Thyroid gland (tissue), 4 donors: ENCODE data around the gene IFT22. TPM values are rescaled to one million over a fixed set of nuclear protein-coding genes. Genes with fewer than 3 reads are reported as not detected.
"Not testable (repeated sequence)": the region's sequence is repeated elsewhere in the genome, so short reads cannot be mapped to it uniquely, and the experiment has no call there.

Experiments
- DNase-seq, 2 donors: peaks; one replicate each; pipeline ENCODE4 v3.0.0-alpha.2; 2019
- H3K27ac ChIP-seq, 3 donors: fragments of 200-600 bp; sonication (generic); 1 replicate in 2 of 3; 2 replicates in 1 of 3; pipeline ENCODE4 v1.5.1; 2016 to 2019; ENCODE audit warnings: mild to moderate bottlenecking in 1 of 3, moderate library complexity in 1 of 3
- H3K27me3 ChIP-seq: fragments of 200-600 bp; sonication (generic); one replicate; pipeline ENCODE4 v1.5.1; 2019
- H3K36me3 ChIP-seq, 2 donors: fragments of 200-600 bp; sonication (generic); one replicate each; pipeline ENCODE4 v1.5.1; 2016 to 2019
- H3K4me1 ChIP-seq, 2 donors: fragments of 200-600 bp; sonication (generic); one replicate each; pipeline ENCODE4 v1.5.1; 2017 to 2019
- H3K4me3 ChIP-seq, 3 donors: fragments of 200-600 bp; sonication (generic); replicated peaks in 1 of 3; 1 replicate in 2 of 3; 2 replicates in 1 of 3; pipeline ENCODE4 v1.5.1; 2016; ENCODE audit warnings: mild to moderate bottlenecking in 1 of 3
- H3K9me3 ChIP-seq: fragments of 200-600 bp; sonication (generic); one replicate; pipeline ENCODE4 v1.5.1; 2017
- POLR2A ChIP-seq, 2 donors: fragments of 450-650 bp; IDR thresholded peaks; one replicate each; pipeline ENCODE4 v1.6.1; 2017; ENCODE audit warnings: antibody characterized with exemption in 2 of 2, mild to moderate bottlenecking in 2 of 2, moderate library complexity in 1 of 2
- WGBS, 2 donors: methylation state at CpG; one replicate each; pipeline ENCODE4 v1.1.5; 2017; 5-methylcytosine and 5-hydroxymethylcytosine counted together
- intact Hi-C: fragments of 100-400 bp; cut with DNase I; formaldehyde crosslinking; loops from one replicate; pipeline ENCODE4 v1.15.1; 2023
- total RNA-seq, 4 donors: library from RNA; depleted of rRNA; stranded (reverse); fragments of >200 nt; gene quantifications; one replicate each; pipeline ENCODE4 v1.2.3, GENCODE V29; 2016
- TF ChIP-seq, protein P1 (sequence below), 6 experiments: fragments of 200-600 bp in 3 of 6; fragments of 450-650 bp in 3 of 6; sonication (generic) in 3 of 6; IDR thresholded peaks; one replicate each; pipeline ENCODE4 v1.5.1; 2016 to 2019; ENCODE audit warnings: antibody characterized with exemption in 6 of 6, mild to moderate bottlenecking in 2 of 6, inconsistent platforms in 1 of 6, moderate library complexity in 1 of 6

The IFT22 gene
- total RNA-seq, 4 donors from 2014 or later: 48.2 to 57.2 (median 55.4) TPM

DNA sequence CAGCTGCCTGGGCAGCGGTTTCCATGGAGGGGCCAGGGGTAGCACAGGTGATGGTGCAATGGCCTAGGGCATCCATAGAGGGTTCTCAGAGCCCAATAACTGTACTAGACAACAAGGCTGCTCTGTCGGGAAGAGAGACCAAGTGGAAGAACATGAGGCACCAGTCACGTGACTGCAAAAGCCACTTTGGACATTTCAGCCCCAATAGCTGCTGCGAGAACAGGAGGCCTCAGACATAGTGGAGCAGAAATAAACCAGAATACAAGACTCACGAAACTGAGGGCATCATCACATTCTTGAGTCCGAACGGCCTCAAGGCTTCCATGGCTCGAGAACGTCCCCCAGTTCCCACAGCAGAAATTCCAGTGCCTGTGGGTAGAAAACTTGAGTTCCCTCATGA is 44.5 kb downstream of the IFT22 start:
- no peak for TF ChIP-seq POLR2A (IDR thresholded peaks at IDR 0.05)
- TF ChIP-seq, protein P1, sequence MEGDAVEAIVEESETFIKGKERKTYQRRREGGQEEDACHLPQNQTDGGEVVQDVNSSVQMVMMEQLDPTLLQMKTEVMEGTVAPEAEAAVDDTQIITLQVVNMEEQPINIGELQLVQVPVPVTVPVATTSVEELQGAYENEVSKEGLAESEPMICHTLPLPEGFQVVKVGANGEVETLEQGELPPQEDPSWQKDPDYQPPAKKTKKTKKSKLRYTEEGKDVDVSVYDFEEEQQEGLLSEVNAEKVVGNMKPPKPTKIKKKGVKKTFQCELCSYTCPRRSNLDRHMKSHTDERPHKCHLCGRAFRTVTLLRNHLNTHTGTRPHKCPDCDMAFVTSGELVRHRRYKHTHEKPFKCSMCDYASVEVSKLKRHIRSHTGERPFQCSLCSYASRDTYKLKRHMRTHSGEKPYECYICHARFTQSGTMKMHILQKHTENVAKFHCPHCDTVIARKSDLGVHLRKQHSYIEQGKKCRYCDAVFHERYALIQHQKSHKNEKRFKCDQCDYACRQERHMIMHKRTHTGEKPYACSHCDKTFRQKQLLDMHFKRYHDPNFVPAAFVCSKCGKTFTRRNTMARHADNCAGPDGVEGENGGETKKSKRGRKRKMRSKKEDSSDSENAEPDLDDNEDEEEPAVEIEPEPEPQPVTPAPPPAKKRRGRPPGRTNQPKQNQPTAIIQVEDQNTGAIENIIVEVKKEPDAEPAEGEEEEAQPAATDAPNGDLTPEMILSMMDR (IDR thresholded peaks at IDR 0.05): no peak
- intact Hi-C loops: no loop called here
- no peaks in the 10 kb centered on the region for H3K9me3 ChIP-seq
- no peak for DNase-seq
- no peaks in the 10 kb centered on the region for H3K27me3 ChIP-seq
- WGBS, 2 donors: 80% methylated on average over 8 to 9 of the region's 9 CpGs
- H3K27ac ChIP-seq: no peak overlapping the region
- H3K4me1 ChIP-seq: no peaks in the 10 kb centered on the region
- H3K4me3 ChIP-seq: no peak overlapping the region
- no peaks in the 10 kb centered on the region for H3K36me3 ChIP-seq

DNA sequence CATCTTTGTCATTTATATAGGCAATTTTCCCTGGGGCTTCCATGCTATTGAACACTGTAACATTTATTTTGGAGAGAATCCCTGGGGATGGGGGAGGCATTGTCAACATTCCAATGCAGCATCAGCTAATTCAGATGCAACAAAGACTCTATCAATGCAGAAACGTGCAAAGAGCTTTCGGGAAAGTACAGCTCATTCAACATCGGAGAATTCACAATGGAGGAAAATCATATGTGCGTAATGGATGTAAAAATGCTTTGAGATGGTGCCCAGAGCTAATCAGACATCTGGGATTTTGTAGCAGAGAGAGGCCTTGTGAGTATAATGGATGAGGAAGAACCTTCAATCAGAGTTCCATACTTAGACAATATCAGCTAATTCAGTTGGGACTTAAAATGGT is 48.4 kb downstream of the IFT22 start:
- Histone ChIP-seq H3K4me1 (no peaks in the 10 kb centered on the region), H3K27ac (no peak overlapping the region), H3K36me3 (no peaks in the 10 kb centered on the region), H3K27me3 (no peaks in the 10 kb centered on the region), H3K4me3 (no peak overlapping the region), H3K9me3 (no peaks in the 10 kb centered on the region)
- WGBS, 2 donors: 53 to 72% methylated on average over 4 of the region's 4 CpGs
- TF ChIP-seq, protein P1 (IDR thresholded peaks at IDR 0.05): no peak
- no peak for TF ChIP-seq POLR2A (IDR thresholded peaks at IDR 0.05)
- DNase-seq: no peak
- intact Hi-C loops: no loop called here

DNA sequence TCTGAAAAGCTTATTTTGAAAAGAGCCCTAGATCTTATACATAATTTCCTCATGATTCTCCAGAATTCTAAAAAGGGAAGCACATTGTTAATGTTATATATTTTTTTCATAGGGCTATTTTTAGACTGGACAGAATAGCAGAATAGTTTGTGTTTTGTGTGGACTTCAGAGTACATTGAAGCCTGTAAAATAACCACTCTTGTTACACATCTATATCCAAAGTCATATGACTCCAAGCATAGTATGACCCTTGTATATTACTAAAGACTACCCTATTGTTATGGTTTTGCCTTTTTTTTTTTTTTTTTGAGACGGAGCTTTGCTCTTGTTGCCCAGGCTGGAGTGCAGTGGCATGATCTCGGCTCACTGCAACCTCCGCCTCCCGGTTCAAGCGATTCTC is 50.6 kb downstream of the IFT22 start:
- Histone ChIP-seq H3K4me1 (no peaks in the 10 kb centered on the region), H3K27ac (no peak overlapping the region), H3K4me3 (no peak overlapping the region), H3K9me3 (no peaks in the 10 kb centered on the region), H3K36me3 (no peaks in the 10 kb centered on the region), H3K27me3 (no peaks in the 10 kb centered on the region)
- intact Hi-C loops: no loop called here
- no peak for TF ChIP-seq POLR2A (IDR thresholded peaks at IDR 0.05)
- TF ChIP-seq, protein P1 (IDR thresholded peaks at IDR 0.05): no peak
- WGBS, 2 donors: 79 to 89% methylated on average over 5 of the region's 5 CpGs
- no peak for DNase-seq

DNA sequence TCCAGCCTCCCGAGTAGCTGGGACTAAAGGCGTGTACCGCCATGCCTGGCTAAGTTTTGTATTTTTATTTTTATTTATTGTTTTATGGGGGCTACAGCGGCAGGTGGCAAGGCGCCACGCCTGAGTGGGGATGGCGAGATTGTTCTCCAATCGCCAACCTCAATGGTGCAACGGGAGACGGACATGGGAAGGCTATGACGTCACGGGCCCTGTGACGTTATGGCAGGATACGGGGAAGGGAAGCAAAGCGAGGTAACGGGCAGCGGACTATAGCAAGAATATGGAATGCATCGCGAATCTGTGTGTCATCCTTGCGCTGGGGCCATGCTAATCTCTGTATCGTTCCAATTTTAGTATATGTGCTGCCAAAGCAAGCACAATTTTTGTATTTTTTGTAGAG is 51.9 kb downstream of the IFT22 start:
- TF ChIP-seq POLR2A (IDR thresholded peaks at IDR 0.05): no peak
- TF ChIP-seq, protein P1 (IDR thresholded peaks at IDR 0.05): no peak
- Histone ChIP-seq H3K36me3 (no peaks in the 10 kb centered on the region), H3K4me1 (no peaks in the 10 kb centered on the region), H3K27ac (no peak overlapping the region), H3K9me3 (no peaks in the 10 kb centered on the region), H3K27me3 (no peaks in the 10 kb centered on the region), H3K4me3 (no peak overlapping the region)
- intact Hi-C loops: no loop called here
- 89 to 91% methylated on average over 21 of the region's 21 CpGs for WGBS, 2 donors
- DNase-seq: no peak

DNA sequence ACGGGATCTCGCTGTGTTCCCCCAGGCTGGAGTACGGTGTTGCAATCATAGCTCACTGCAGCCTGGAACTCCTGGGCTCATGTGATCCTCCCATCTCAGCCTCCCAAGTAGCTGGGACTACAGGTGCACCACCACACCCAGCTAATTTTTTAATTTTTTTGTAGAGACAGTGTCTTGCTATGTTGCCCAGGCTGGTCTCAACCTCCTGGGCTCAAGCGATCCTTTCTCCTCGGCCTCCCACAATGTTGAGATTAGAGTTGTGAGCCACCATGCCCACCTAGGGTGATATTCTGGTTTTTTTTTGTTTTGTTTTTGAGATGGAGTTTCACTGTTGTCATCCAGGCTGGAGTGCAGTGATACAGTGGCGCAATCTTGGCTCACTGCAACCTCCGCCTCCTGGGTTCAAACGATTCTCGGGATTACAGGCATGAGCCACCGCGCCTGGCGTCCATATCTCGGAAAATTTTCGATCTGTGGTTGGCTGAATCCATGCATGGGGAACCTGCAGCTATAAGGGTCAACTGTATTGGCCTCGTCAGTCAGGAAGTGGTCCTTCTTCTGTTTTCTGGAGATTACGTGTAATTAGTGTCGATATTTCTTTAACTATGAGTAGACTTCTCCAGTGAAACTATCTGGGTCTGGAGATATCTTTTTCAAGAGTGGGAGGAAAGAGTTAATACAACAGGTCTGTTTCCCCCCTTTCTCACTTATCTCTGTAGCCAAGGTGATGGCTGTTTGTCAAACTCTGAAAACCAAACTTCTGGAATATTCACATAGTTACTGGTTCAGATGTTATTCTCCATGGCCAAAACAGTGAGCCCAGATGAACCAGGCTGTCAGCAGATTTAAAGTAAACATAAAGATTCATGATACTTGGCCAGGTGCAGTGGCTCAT is 55.7 kb downstream of the IFT22 start:
- H3K4me3 ChIP-seq: no peak overlapping the region
- H3K9me3 ChIP-seq: no peaks in the 10 kb centered on the region
- TF ChIP-seq, protein P1 (IDR thresholded peaks at IDR 0.05): no peak
- no peaks in the 10 kb centered on the region for H3K36me3 ChIP-seq
- no peak overlapping the region for H3K27ac ChIP-seq
- no peaks in the 10 kb centered on the region for H3K27me3 ChIP-seq
- intact Hi-C loops: no loop called here
- 86 to 89% methylated on average over 17 of the region's 17 CpGs for WGBS, 2 donors
- H3K4me1 ChIP-seq: peaks cover 0 to 8% of the 10 kb centered on the region in 2 donors
- DNase-seq: no peak

DNA sequence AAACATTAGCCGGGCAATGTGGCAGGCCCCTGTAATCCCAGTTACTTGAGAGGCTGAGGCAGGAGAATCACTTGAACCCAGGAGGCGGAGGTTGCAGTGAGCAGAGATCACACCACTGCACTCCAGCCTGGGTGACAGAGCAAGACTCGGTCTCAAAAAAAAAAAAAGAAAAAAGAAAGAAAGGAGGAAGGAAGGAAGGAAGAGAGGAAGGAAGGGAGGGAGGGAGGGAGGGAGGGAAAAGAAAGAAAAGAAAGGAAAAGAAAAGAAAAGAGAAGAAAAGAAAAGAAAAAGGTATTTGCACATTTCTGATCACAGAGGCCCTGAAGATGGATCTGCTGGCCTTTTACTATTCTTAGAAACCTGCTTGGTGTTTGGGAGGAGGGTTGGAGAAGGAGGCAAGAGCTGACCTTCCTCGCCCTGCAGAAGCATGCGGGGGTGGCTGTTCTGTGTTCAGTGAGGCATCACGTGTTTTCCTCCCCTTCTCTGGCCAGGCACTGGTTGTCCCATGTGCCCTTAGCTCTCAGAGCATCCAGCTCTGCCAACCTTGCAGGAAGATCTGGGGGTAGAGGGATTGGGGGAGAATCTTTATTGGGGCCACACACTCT is 57.4 kb downstream of the IFT22 start:
- peak; percentile 82 to 86 for DNase-seq
- intact Hi-C loops, H3K4me1 ChIP-seq, H3K4me3 ChIP-seq, H3K27me3 ChIP-seq, H3K27ac ChIP-seq, H3K9me3 ChIP-seq, H3K36me3 ChIP-seq: not testable (repeated sequence)
- 31 to 36% methylated on average over 6 of the region's 6 CpGs for WGBS, 2 donors
